PC-3 (cell line): ENCODE measurements around the gene IFNAR1.

Source experiments
- EZH2 ChIP-seq: fragments of 300-600 bp; sonication (generic); IDR thresholded peaks from one replicate; pipeline ENCODE4 v1.6.1; 2017; ENCODE audit warnings: antibody characterized with exemption, mild to moderate bottlenecking, low read length; ENCODE audit not compliant: unreplicated experiment
- EZH2phosphoT487 ChIP-seq: fragments of 300-600 bp; sonication (generic); IDR thresholded peaks from 2 replicates; pipeline ENCODE4 v1.6.1; 2018; ENCODE audit warnings: mild to moderate bottlenecking, antibody characterized with exemption, low read length, borderline replicate concordance
- TF ChIP-seq, protein P1 (sequence below): fragments of 300-600 bp; sonication (generic); conservative IDR thresholded peaks from 2 replicates; pipeline ENCODE4 v1.5.1; 2017; ENCODE audit warnings: antibody characterized with exemption, low read depth, mild to moderate bottlenecking, low read length

DNA sequence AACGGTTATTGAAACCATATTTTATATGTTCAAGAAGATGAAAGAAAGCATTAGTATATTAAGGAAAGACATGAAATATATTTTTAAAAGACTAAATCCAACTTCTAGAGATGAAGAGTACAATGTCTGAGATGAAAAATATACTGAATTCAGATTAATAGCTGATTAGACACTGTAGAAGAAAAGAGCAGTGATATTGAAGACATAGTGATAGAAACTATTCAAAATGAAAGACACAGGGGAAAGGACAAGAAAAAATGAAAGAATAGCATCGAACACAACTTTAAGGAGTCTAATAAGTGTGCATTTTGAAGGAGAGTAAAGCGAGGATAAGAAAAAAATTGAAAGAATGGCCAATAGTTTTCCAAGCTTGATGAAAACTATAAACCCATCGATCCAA lies 11.2 kb upstream of the IFNAR1 start:
- no peak for TF ChIP-seq EZH2
- TF ChIP-seq, protein P1, sequence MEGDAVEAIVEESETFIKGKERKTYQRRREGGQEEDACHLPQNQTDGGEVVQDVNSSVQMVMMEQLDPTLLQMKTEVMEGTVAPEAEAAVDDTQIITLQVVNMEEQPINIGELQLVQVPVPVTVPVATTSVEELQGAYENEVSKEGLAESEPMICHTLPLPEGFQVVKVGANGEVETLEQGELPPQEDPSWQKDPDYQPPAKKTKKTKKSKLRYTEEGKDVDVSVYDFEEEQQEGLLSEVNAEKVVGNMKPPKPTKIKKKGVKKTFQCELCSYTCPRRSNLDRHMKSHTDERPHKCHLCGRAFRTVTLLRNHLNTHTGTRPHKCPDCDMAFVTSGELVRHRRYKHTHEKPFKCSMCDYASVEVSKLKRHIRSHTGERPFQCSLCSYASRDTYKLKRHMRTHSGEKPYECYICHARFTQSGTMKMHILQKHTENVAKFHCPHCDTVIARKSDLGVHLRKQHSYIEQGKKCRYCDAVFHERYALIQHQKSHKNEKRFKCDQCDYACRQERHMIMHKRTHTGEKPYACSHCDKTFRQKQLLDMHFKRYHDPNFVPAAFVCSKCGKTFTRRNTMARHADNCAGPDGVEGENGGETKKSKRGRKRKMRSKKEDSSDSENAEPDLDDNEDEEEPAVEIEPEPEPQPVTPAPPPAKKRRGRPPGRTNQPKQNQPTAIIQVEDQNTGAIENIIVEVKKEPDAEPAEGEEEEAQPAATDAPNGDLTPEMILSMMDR, result no peak
- no peak for TF ChIP-seq EZH2phosphoT487
